CD14-positive monocyte (primary cell): ENCODE data around the gene CCDC178. TPM values are rescaled to one million over a fixed set of nuclear protein-coding genes. Genes with fewer than 3 reads are reported as not detected.

Experiments used
- DNase-seq, 3 donors: peaks; one replicate each; pipeline ENCODE4 v3.0.0-alpha.2; 2011 to 2022
- H2AFZ ChIP-seq: 2 replicates; pipeline ENCODE4 v1.6.0; 2012; ENCODE audit warnings: mild to moderate bottlenecking, low read depth, low read length, inconsistent platforms; ENCODE audit not compliant: insufficient read depth, poor library complexity, severe bottlenecking
- H3K27ac ChIP-seq, 2 donors: 1 replicate in 1 of 2; 2 replicates in 1 of 2; pipeline ENCODE4 v1.5.1; 2012 to 2013; ENCODE audit warnings: low read length in 2 of 2, control low read depth in 1 of 2, inconsistent platforms in 1 of 2, low read depth in 1 of 2, mild to moderate bottlenecking in 1 of 2
- H3K27me3 ChIP-seq, 2 donors: one replicate each; pipeline versions ENCODE4 v1.6.0 to v1.6.1; 2011 to 2013; ENCODE audit warnings: low read length in 2 of 2; ENCODE audit not compliant: control insufficient read depth in 2 of 2, insufficient read depth in 2 of 2
- H3K36me3 ChIP-seq, 2 donors: replicated peaks in 1 of 2; 1 replicate in 1 of 2; 2 replicates in 1 of 2; pipeline versions ENCODE4 v1.5.1 to v1.6.1; 2012 to 2013; ENCODE audit warnings: low read length in 2 of 2, control low read depth in 1 of 2, inconsistent platforms in 1 of 2, mild to moderate bottlenecking in 1 of 2; ENCODE audit not compliant: insufficient read depth in 2 of 2, control insufficient read depth in 1 of 2
- H3K4me1 ChIP-seq, 2 donors: 1 replicate in 1 of 2; 2 replicates in 1 of 2; pipeline versions ENCODE4 v1.5.1 to v1.6.1; 2012 to 2013; ENCODE audit warnings: low read length in 2 of 2, control low read depth in 1 of 2, inconsistent platforms in 1 of 2, mild to moderate bottlenecking in 1 of 2, moderate library complexity in 1 of 2; ENCODE audit not compliant: insufficient read depth in 2 of 2, control insufficient read depth in 1 of 2
- H3K4me2 ChIP-seq: replicated peaks from 2 replicates; pipeline ENCODE3; 2012; ENCODE audit warnings: low read length, moderate library complexity, mild to moderate bottlenecking; ENCODE audit not compliant: poor library complexity, severe bottlenecking; ENCODE audit errors: extremely low read depth
- H3K4me3 ChIP-seq, 3 experiments: fragments of 200-600 bp in 1 of 3; sonication (generic) in 1 of 3; replicated peaks in 1 of 3; 1 replicate in 2 of 3; 2 replicates in 1 of 3; pipeline ENCODE4 v1.5.1; 2011 to 2013; ENCODE audit warnings: low read length in 3 of 3, mild to moderate bottlenecking in 3 of 3, control low read depth in 2 of 3, low read depth in 2 of 3, inconsistent platforms in 1 of 3, moderate library complexity in 1 of 3
- H3K79me2 ChIP-seq: 2 replicates; pipeline ENCODE4 v1.6.0; 2012; ENCODE audit warnings: mild to moderate bottlenecking, control low read depth, inconsistent platforms, low read length, moderate library complexity; ENCODE audit not compliant: insufficient read depth
- H3K9ac ChIP-seq: 2 replicates; pipeline ENCODE4 v1.6.0; 2017; ENCODE audit warnings: low read length, mild to moderate bottlenecking; ENCODE audit not compliant: insufficient read depth, poor library complexity, severe bottlenecking
- H3K9me3 ChIP-seq, 2 donors: replicated peaks in 1 of 2; 1 replicate in 1 of 2; 2 replicates in 1 of 2; pipeline versions ENCODE4 v1.5.1 to v1.6.1; 2012 to 2013; ENCODE audit warnings: low read length in 2 of 2, control low read depth in 1 of 2; ENCODE audit not compliant: control insufficient read depth in 1 of 2, insufficient read depth in 1 of 2
- H4K20me1 ChIP-seq: 2 replicates; pipeline ENCODE4 v1.6.0; 2012; ENCODE audit warnings: mild to moderate bottlenecking, low read length, control low read depth, moderate library complexity; ENCODE audit not compliant: insufficient read depth
- H3K27ac Mint-ChIP-seq, 7 donors: one replicate each; pipeline ENCODE4 v1.8.0; 2020; ENCODE audit warnings: mild to moderate bottlenecking in 7 of 7, mixed read lengths in 7 of 7, moderate library complexity in 6 of 7, inconsistent platforms in 2 of 7
- H3K27me3 Mint-ChIP-seq, 3 donors: one replicate each; pipeline ENCODE4 v1.8.0; 2021 to 2022; ENCODE audit warnings: low read depth in 3 of 3, mild to moderate bottlenecking in 3 of 3, mixed read lengths in 3 of 3, moderate library complexity in 3 of 3, inconsistent platforms in 1 of 3
- H3K36me3 Mint-ChIP-seq, 2 donors: one replicate each; pipeline ENCODE4 v1.8.0; 2020; ENCODE audit warnings: mixed read lengths in 2 of 2, inconsistent platforms in 1 of 2, mild to moderate bottlenecking in 1 of 2
- H3K4me1 Mint-ChIP-seq: one replicate; pipeline ENCODE4 v1.8.0; 2020; ENCODE audit warnings: mild to moderate bottlenecking, mixed read lengths
- H3K4me3 Mint-ChIP-seq, 2 donors: one replicate each; pipeline ENCODE4 v1.8.0; 2020; ENCODE audit warnings: mild to moderate bottlenecking in 2 of 2, mixed read lengths in 2 of 2, moderate library complexity in 1 of 2
- H3K9me3 Mint-ChIP-seq, 7 donors: one replicate each; pipeline ENCODE4 v1.8.0; 2020 to 2022; ENCODE audit warnings: mixed read lengths in 7 of 7, mild to moderate bottlenecking in 6 of 7, moderate library complexity in 6 of 7, inconsistent platforms in 2 of 7
- WGBS: methylation state at CpG from one replicate; pipeline ENCODE4 v1.1.5; 2013; ENCODE audit warnings: missing lambda C conversion rate; ENCODE audit not compliant: insufficient coverage; 5-methylcytosine and 5-hydroxymethylcytosine counted together
- intact Hi-C, 2 donors: fragments of 100-400 bp; cut with micrococcal nuclease; formaldehyde crosslinking; loops; one replicate each; pipeline versions ENCODE4 v1.15.0 to v1.15.1; 2023
- polyA plus RNA-seq, 3 donors: library from polyadenylated mRNA; depleted of rRNA in 1 of 3; unstranded in 2 of 3; stranded (reverse) in 1 of 3; fragments of 300-500 nt in 2 of 3; fragments of >200 nt in 1 of 3; fragmentation: Illumina TruSeq in 2 of 3; gene quantifications; 1 replicate in 2 of 3; 2 replicates in 1 of 3; pipeline ENCODE4 v1.2.3, GENCODE V29; 2012 to 2021
- TF ChIP-seq, protein P1 (sequence below): fragments of 200-600 bp; IDR thresholded peaks from one replicate; pipeline ENCODE4 v1.8.0; 2022; ENCODE audit warnings: antibody characterized with exemption, mild to moderate bottlenecking

Gene CCDC178
- polyA plus RNA-seq, 3 donors: not detected

- H3K36me3 ChIP-seq: no peaks in the 10 kb centered on the region
- intact Hi-C loops: no loop called here
- no peaks in the 10 kb centered on the region for H3K79me2 ChIP-seq
- H3K4me1 ChIP-seq: no peaks in the 10 kb centered on the region
- H2AFZ ChIP-seq: no peak overlapping the region
- no peaks in the 10 kb centered on the region for H3K27me3 ChIP-seq
- Mint-ChIP-seq H3K27ac (no peak overlapping the region), H3K27me3 (no peaks in the 10 kb centered on the region), H3K9me3 (peaks cover 0 to 2% (median 0%) of the 10 kb centered on the region in 7 donors), H3K4me1 (no peaks in the 10 kb centered on the region), H3K4me3 (no peak overlapping the region), H3K36me3 (no peaks in the 10 kb centered on the region)
- TF ChIP-seq, protein P1, sequence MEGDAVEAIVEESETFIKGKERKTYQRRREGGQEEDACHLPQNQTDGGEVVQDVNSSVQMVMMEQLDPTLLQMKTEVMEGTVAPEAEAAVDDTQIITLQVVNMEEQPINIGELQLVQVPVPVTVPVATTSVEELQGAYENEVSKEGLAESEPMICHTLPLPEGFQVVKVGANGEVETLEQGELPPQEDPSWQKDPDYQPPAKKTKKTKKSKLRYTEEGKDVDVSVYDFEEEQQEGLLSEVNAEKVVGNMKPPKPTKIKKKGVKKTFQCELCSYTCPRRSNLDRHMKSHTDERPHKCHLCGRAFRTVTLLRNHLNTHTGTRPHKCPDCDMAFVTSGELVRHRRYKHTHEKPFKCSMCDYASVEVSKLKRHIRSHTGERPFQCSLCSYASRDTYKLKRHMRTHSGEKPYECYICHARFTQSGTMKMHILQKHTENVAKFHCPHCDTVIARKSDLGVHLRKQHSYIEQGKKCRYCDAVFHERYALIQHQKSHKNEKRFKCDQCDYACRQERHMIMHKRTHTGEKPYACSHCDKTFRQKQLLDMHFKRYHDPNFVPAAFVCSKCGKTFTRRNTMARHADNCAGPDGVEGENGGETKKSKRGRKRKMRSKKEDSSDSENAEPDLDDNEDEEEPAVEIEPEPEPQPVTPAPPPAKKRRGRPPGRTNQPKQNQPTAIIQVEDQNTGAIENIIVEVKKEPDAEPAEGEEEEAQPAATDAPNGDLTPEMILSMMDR: no peak
- H3K9me3 ChIP-seq: peaks cover 0 to 5% of the 10 kb centered on the region in 2 donors
- H3K9ac ChIP-seq: no peak overlapping the region
- WGBS: 61% methylated on average over 4 of the region's 4 CpGs
- H3K4me3 ChIP-seq: no peak overlapping the region
- H4K20me1 ChIP-seq: no peaks in the 10 kb centered on the region
- no peak overlapping the region for H3K4me2 ChIP-seq
- no peak for DNase-seq
- no peak overlapping the region for H3K27ac ChIP-seq
Measured at GRCh38 chr18:32896776-32897547, 543.6 kb downstream of the CCDC178 start.

DNA sequence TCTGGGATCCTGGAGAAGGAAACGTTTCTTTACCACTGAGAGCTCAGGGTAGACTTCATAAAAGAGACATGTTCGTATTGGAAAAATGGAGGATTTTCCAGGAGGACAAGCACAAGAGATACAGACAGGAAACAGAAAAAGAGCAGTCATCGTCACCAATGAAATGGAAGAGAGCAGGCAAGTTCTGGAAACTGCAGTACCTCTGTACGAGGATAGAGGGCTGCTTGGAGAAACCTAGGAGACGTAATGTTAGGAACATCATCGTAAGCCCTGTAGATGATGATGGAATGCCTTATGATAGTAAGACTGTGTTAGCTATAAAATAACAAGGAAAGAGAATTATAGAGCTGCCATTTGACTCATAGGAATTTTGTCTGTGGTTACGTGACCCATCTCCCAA, 546.6 kb downstream of the CCDC178 start:
- Histone ChIP-seq H2AFZ (no peak overlapping the region), H3K4me2 (no peak overlapping the region), H3K36me3 (no peaks in the 10 kb centered on the region), H3K9me3 (peaks cover 0 to 5% of the 10 kb centered on the region in 2 donors), H3K79me2 (no peaks in the 10 kb centered on the region), H3K4me3 (no peak overlapping the region), H3K9ac (no peak overlapping the region), H3K27ac (no peak overlapping the region), H3K4me1 (no peaks in the 10 kb centered on the region), H3K27me3 (no peaks in the 10 kb centered on the region), H4K20me1 (no peaks in the 10 kb centered on the region)
- intact Hi-C loops: no loop called here
- TF ChIP-seq, protein P1: no peak
- Mint-ChIP-seq H3K27me3 (peaks cover 0 to 5% (median 2%) of the 10 kb centered on the region in 3 donors), H3K4me3 (no peak overlapping the region), H3K4me1 (no peaks in the 10 kb centered on the region), H3K27ac (no peak overlapping the region), H3K9me3 (peaks cover 0 to 5% (median 0%) of the 10 kb centered on the region in 7 donors), H3K36me3 (no peaks in the 10 kb centered on the region)
- WGBS: 63% methylated on average over 4 of the region's 7 CpGs
- no peak for DNase-seq
